Stimulated activated CD8-positive, alpha-beta memory T cell treated with anti-CD3 and anti-CD28 coated beads, Interleukin-15, amount 100 ng/mL, for 48 hours (primary cell): Measurements from ENCODE around the gene SMG1.
"Not testable (repeated sequence)": the region's sequence is repeated elsewhere in the genome, so short reads cannot be mapped to it uniquely, and the experiment has no call there.

Source experiments
- DNase-seq, 2 donors: peaks; one replicate each; pipeline ENCODE4 v3.0.0-alpha.2; 2020; ENCODE audit warnings: low read depth in 2 of 2

Gene SMG1

DNA sequence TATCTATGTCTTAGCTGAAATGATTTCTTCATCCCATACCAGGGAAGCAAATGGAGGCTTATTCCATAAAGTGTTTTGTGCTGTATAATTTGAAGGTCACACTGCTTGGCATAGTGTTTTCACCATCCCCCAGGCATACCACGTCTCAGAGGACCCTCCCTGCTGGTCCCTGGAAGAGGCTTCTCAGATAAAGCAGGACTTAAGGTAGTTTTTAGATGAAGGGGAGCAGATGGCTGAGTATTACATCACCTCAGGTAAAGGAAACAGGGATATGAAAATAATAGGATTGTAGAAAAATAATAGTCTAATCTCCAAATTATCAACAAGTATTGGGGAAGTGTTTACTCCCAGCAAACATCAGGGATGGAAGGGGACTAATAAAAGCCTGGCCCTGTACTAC, 7.3 kb upstream of the SMG1 start:
- DNase-seq = no peak

DNA sequence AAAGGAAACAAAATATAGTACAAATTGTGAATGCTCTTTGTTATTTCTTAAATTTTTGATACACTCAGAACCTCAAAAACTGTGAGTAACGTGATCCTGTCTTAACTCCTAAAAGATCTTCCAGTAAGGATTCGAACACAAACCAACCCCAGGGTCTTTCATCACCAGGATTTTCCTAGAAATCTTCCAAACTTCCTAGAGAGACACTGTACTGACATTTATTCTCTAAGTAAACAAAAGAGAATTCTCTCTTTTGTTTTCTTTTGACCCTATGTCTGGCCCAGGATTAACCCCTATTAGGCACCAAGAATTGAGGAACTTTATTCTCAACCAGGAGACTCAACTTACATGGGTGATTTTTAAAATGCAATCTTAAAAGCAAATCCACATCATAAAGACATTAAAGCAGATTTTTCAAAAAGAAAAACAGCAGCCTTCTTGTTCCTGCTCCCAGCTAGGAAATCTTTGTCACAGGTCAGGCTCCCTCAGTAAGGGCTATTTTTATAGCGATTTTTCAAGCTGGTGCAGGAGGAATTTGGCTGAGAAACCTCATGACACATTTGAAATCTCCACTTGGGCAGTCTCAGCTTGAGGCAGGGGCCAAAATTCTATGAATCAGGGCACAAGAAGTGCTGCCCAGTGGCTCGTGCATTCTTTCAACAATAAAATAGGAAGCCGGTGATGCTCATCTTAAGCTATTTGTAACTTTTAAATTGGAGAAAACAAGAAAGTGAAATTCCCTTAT, 6.2 kb upstream of the SMG1 start:
- no peak for DNase-seq

DNA sequence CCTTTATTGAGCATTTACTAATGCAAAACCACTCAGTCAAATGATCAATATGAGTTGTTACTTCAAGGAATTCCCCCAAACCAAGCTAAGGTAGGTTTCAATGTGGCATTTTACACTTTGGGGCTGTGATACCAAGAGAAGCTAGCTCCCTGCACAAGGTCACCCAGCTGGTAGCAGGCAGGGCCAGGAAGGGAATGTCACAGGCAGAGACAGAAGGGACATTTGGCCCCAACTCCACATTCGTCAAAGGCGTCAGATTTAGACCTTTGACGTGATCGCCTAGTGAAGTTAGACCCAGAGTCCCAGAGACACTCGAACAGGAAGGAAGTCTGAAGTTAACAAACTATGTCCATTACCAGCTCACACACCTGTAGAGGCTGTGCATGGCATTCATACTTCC, 5.5 kb upstream of the SMG1 start:
- DNase-seq = no peak

DNA sequence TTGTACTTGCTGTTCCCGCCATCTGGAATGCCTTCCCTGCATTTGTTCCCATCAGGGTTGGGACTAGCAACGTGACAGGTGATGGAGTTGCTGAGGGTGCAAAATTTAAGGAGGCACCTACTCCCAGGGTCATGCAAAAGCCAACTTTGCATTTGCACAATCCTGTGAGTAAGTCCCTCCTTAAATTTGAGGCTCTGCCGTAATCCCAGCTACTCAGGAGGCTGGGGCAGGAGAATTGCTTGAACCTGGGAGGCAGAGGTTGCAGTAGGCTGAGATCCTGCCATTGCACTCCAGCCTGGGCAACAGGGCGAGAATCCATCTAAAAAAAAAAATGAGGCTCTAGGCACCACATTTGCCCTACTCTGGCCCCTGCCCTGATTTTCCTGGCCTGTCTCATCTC, 3.9 kb upstream of the SMG1 start:
- not testable (repeated sequence) for DNase-seq

- DNase-seq = not testable (repeated sequence)
Observed at GRCh38 chr16:18928073-18928472, 1.9 kb upstream of the SMG1 start.

GRCh38 chr16:18925215-18925985, 808 bp downstream of the SMG1 start:
- DNase-seq = peak; percentile 52 to 57

- not testable (repeated sequence) for DNase-seq
Observed at GRCh38 chr16:18923935-18924334, 2.3 kb downstream of the SMG1 start.

DNA sequence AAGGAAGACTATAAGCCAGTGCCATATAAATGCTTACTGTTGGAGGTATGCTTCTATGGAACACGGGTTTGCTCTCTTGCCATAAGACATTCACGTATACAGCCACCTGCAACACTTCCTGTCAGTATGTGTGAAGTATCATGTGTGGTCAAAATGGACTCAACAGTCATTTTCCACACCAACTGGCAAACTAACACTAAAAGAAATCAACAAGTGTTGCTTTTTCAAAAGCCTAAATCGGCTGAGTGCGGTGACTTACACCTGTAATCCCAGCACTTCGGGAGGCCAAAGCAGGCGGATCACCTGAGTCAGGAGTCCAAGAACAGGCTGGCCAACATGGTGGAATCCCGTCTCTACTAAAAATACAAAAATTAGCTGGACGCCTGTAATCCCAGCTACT, 3.1 kb downstream of the SMG1 start:
- peak in 1 of 2 donors; percentile 1 for DNase-seq

GRCh38 chr16:18909585-18909984, 16.6 kb downstream of the SMG1 start:
- not testable (repeated sequence) for DNase-seq

DNA sequence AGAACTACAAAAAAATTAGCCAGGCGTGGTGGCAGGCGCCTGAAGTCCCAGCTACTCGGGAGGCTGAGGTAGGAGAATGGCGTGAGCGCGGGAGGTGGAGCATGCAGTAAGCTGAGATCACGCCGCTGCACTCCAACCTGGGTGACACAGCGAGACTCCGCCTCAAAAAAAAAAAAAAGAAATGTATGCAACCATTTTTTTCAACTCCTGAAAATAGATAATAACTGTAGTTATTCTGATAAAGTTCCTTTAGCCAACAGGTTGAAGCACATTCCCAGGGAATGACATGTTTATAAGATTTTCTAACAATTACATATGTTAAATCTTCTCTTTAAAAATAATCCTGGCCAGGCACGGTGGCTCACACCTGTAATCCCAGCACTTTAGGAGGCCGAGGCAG, 17.5 kb downstream of the SMG1 start:
- not testable (repeated sequence) for DNase-seq

GRCh38 chr16:18902778-18903177, 23.4 kb downstream of the SMG1 start:
- not testable (repeated sequence) for DNase-seq

GRCh38 chr16:18902044-18902443, 24.2 kb downstream of the SMG1 start:
- not testable (repeated sequence) for DNase-seq

DNA sequence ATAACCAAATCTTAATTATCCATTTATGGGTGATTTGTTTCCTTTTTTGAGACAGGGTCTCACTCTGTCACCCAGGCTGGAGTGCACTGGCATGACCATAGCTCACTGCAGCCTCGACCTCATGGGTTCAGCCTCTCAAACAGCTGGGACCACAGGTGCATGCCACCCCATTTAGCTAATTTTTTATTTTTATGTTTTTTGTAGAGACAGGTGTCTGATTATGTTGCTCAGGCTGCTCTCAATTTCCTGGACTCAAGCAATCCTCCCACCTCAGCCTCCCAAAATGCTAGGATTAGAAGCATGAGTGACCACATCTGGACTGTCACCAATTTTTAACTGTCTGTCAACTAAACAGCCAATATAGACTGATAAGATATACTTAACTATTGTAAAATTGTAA, 25.0 kb downstream of the SMG1 start:
- not testable (repeated sequence) for DNase-seq

GRCh38 chr16:18884456-18884855, 41.8 kb downstream of the SMG1 start:
- not testable (repeated sequence) for DNase-seq

GRCh38 chr16:18877734-18878133, 48.5 kb downstream of the SMG1 start:
- DNase-seq = not testable (repeated sequence)

DNA sequence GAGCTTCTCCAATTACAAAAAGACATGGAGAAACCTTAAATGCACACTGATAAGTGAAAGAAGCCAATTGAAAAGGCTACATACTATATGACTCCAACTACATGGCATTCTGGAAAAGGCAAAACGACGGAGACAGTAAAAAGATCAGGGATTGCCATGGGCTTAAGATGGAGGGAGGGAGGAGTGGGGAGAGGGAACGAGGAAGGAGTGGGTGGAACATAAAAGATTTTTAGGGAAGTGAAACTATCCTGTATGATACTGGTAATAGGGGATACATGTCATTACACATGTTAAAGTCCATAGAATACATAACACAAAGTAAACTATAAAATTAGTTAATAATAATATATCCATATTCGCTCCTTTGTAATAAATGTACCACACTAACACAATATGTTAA, 48.9 kb downstream of the SMG1 start:
- not testable (repeated sequence) for DNase-seq

DNA sequence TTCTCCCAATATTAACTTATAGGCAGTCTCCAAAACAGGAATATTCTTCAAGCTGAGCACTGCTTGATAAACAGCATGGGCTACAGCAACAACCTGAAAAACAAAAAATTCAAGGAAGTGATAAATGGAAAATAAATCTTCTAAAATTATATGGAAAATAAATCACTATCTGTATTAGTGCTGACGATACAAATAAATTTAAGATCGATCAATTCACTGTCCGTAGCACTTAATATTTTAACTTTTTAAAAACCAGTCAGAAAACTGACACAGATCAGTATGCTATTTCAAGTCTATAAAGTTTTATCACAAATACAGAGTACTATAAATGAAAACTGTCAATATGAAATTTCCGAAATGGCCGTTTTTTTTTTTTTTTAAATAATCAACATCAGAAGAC, 49.9 kb downstream of the SMG1 start:
- DNase-seq = not testable (repeated sequence)

DNA sequence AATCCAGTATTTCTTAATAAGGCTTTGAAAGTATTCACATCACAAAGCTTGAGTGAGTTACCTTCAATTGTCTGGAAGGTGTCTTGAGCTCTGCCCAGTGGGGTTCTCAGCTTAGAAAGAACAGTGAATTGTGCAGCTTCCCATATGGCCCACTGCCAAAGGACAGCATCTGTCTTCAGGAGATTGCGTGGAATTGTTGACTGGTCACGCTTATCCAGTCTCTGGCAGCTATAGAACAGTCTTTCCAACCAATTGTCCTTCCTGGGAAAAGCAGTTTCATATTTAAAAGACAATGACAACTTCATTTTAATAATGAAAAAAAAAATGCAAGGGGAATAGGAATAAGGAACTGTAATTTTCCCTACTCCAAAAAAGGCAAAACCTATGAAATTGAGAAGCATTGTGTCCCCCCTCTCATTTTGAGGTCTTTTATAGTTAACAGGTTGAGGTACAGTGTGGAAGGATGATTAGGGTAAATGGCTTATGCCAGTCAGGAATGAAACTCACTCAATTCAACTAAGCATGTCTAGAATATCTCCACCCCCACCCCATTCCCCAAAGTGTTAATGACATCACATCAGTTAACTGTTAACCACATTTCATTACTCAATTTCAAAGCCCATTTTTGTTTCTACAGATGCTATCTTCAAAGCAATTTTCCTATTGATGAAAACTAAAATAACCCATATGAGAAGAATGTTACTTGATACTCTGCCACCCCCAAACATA, 57.0 kb downstream of the SMG1 start:
- DNase-seq = not testable (repeated sequence)

DNA sequence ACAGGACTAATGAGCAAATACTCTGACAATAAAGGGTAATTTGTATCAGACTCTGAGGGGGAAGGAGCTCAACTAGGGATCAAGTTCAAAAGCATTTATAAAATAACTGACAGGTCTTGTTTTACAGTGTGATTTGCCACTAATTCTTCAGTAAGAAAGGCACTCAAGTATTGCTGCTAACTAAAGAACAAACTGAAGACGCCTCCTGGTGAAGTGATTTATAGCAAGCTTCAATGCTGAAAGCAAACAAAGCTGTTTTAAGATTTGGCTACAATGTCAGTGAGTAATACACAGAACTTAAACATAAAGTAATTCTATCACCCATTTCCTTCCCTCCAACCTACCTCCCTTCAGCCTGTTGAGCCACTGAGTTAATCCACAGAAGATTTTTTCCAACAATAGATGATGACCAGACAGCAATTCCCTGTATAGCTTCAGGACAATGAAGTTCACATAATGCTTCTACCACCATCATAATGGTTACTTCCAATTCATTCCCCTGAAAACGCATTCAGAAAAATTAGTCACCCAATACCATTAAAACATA, 59.9 kb downstream of the SMG1 start:
- not testable (repeated sequence) for DNase-seq

- not testable (repeated sequence) for DNase-seq
Observed at GRCh38 chr16:18862891-18863290, 63.3 kb downstream of the SMG1 start.

- DNase-seq = no peak
Observed at GRCh38 chr16:18855196-18855595, 71.0 kb downstream of the SMG1 start.

- DNase-seq = no peak
Observed at GRCh38 chr16:18853694-18854093, 72.5 kb downstream of the SMG1 start.
